ENCODE data around the gene PDE6B. TPM values are rescaled to one million over a fixed set of nuclear protein-coding genes. Genes with fewer than 3 reads are reported as not detected.

PDE6B gene
- total RNA-seq, 1 donor from 2014 or later, result 12.2 TPM

DNA sequence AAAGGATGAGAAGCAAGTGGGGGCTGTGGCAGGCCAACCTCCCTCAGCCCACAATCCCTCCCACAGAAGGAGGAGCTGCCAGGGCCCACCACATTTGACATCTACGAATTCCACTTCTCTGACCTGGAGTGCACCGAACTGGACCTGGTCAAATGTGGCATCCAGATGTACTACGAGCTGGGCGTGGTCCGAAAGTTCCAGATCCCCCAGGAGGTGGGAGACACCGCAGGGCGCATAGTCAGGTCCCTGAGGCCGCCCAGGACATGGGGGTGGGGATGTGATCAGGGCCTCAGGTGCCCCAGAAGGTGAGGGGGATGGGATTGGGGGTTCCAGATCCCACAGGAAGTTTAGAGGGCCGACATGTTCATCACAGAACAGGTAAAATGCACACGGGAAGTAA, 35.0 kb downstream of the PDE6B start:
- no peaks in the 10 kb centered on the region for H3K36me3 Mint-ChIP-seq
- H3K4me3 Mint-ChIP-seq, result no peak overlapping the region
- H3K4me1 Mint-ChIP-seq (ENCODE audit: unreplicated experiment), result no peaks in the 10 kb centered on the region
- H3K27me3 Mint-ChIP-seq, result no peaks in the 10 kb centered on the region
- H3K27ac Mint-ChIP-seq, result no peak overlapping the region
- no peaks in the 10 kb centered on the region for H3K9me3 Mint-ChIP-seq
- TF ChIP-seq, protein P1, sequence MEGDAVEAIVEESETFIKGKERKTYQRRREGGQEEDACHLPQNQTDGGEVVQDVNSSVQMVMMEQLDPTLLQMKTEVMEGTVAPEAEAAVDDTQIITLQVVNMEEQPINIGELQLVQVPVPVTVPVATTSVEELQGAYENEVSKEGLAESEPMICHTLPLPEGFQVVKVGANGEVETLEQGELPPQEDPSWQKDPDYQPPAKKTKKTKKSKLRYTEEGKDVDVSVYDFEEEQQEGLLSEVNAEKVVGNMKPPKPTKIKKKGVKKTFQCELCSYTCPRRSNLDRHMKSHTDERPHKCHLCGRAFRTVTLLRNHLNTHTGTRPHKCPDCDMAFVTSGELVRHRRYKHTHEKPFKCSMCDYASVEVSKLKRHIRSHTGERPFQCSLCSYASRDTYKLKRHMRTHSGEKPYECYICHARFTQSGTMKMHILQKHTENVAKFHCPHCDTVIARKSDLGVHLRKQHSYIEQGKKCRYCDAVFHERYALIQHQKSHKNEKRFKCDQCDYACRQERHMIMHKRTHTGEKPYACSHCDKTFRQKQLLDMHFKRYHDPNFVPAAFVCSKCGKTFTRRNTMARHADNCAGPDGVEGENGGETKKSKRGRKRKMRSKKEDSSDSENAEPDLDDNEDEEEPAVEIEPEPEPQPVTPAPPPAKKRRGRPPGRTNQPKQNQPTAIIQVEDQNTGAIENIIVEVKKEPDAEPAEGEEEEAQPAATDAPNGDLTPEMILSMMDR (conservative IDR thresholded peaks at IDR 0.05), result no peak
- DNase-seq (ENCODE audit: extremely low spot score, unreplicated experiment), result no peak

GRCh38 chr4:661231-661630, 35.9 kb downstream of the PDE6B start:
- no peaks in the 10 kb centered on the region for H3K4me1 Mint-ChIP-seq (ENCODE audit: unreplicated experiment)
- DNase-seq (ENCODE audit: extremely low spot score, unreplicated experiment), result no peak
- H3K9me3 Mint-ChIP-seq, result no peaks in the 10 kb centered on the region
- H3K27me3 Mint-ChIP-seq, result no peaks in the 10 kb centered on the region
- no peak overlapping the region for H3K4me3 Mint-ChIP-seq
- TF ChIP-seq, protein P1 (conservative IDR thresholded peaks at IDR 0.05), result no peak
- H3K36me3 Mint-ChIP-seq, result no peaks in the 10 kb centered on the region
- H3K27ac Mint-ChIP-seq, result no peak overlapping the region

DNA sequence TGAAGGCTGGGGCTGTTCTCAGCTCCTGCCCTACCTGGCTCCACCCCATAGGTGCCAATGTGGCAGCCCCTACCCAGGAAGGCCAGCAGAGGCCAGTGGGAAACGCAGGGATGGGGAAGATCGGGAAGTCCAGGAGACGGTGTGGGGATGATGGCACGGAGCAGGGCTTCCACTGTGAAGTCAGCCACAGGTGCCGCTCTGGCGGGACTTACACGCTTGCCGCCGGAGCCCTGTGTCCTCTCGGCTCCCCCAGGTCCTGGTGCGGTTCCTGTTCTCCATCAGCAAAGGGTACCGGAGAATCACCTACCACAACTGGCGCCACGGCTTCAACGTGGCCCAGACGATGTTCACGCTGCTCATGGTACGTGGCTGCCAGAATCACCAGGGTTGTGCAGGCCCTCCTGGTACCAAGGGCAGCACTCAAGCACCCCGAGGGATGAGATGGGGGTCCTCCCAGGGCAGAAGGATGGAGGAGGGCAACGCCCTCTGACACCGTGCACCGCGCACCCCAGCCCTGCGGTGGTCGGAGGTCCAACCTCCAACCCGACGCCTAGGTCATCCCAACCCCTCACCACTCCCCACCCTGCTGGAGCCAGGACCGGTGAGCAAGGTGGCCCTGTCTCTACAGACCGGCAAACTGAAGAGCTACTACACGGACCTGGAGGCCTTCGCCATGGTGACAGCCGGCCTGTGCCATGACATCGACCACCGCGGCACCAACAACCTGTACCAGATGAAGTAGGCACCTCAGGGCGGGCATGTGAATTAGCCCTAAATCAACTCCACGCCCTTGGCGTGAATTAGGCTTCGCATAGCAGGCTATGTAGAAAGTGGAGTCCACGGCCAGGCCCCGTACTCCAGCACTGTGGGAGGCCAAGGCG, 36.7 kb downstream of the PDE6B start:
- no peak overlapping the region for H3K4me3 Mint-ChIP-seq
- TF ChIP-seq, protein P1 (conservative IDR thresholded peaks at IDR 0.05), result no peak
- H3K4me1 Mint-ChIP-seq (ENCODE audit: unreplicated experiment), result no peaks in the 10 kb centered on the region
- DNase-seq (ENCODE audit: extremely low spot score, unreplicated experiment), result no peak
- H3K27me3 Mint-ChIP-seq, result no peaks in the 10 kb centered on the region
- no peaks in the 10 kb centered on the region for H3K36me3 Mint-ChIP-seq
- no peak overlapping the region for H3K27ac Mint-ChIP-seq
- no peaks in the 10 kb centered on the region for H3K9me3 Mint-ChIP-seq

- TF ChIP-seq, protein P1 (conservative IDR thresholded peaks at IDR 0.05), result no peak
- Mint-ChIP-seq H3K4me3 (peak overlapping the region; percentile 63), H3K36me3 (no peaks in the 10 kb centered on the region), H3K4me1 (ENCODE audit: unreplicated experiment) (no peaks in the 10 kb centered on the region), H3K27me3 (no peaks in the 10 kb centered on the region), H3K27ac (no peak overlapping the region), H3K9me3 (no peaks in the 10 kb centered on the region)
- DNase-seq (ENCODE audit: extremely low spot score, unreplicated experiment), result no peak
Measured at GRCh38 chr4:663046-663437, 37.7 kb downstream of the PDE6B start.

DNA sequence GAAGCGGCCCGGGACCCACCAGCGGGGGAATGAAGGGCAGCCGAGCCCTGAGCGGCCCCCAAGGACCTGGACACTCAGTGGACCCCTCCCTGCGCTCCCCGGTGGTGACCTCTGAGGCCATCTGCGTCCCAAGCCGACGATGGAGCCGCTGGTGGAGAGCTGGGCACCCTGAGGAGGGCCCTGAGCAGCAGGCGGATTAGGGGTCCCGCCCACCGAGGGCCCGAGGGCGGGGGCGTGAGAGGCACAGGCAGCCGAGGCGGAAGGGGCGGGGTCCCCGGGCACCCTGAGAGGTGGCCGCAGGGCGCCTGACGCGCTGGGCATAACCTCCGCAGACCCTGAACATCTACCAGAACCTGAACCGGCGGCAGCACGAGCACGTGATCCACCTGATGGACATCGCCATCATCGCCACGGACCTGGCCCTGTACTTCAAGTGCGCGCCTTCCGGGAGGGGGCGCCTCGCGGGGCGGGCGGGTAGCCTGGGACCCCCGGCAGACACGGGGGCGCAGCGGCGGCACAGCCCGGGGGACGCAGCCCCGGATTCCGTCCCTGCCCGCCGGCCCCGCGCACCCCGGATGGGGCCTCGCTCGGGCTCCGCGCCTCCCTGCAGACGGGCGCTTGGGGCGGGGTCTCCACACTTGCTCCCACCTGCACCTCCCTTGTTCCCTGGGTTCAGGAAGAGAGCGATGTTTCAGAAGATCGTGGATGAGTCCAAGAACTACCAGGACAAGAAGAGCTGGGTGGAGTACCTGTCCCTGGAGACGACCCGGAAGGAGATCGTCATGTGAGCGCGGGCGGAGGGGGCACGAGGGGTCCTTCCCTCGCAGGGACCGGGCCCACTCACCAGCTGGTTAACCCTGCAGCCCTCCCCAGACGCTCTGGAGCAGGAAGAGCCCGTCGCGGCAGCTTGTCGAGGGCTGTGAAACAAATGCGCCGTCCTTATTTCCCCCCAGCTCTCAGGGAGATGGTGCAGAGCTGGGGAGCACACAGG, 38.4 kb downstream of the PDE6B start:
- H3K4me3 Mint-ChIP-seq, result peak overlapping the region; percentile 74

More for the DNA sequence above, 38.4 kb downstream of the PDE6B start:
- no peaks in the 10 kb centered on the region for H3K4me1 Mint-ChIP-seq (ENCODE audit: unreplicated experiment)
- TF ChIP-seq, protein P1 (conservative IDR thresholded peaks at IDR 0.05), result no peak
- H3K36me3 Mint-ChIP-seq, result no peaks in the 10 kb centered on the region
- no peaks in the 10 kb centered on the region for H3K9me3 Mint-ChIP-seq
- no peaks in the 10 kb centered on the region for H3K27me3 Mint-ChIP-seq
- DNase-seq (ENCODE audit: extremely low spot score, unreplicated experiment), result no peak
- H3K27ac Mint-ChIP-seq, result no peak overlapping the region

Data from type B pancreatic cell (in vitro differentiated cells).